OCI-LY1 (cell line): Measurements from ENCODE around the gene SSBP2.

ENCODE experiments used
- H2AFZ ChIP-seq: fragments of 200-600 bp; sonication (generic), shearing (Covaris generic); 2 replicates; pipeline ENCODE4 v1.6.0; 2014; ENCODE audit warnings: antibody characterized with exemption, mild to moderate bottlenecking, low read length
- H3F3A ChIP-seq: fragments of 200-600 bp; sonication (generic), shearing (Covaris generic); 2 replicates; pipeline ENCODE4 v1.6.0; 2014; ENCODE audit warnings: mild to moderate bottlenecking, antibody characterized with exemption, low read length, moderate library complexity; ENCODE audit not compliant: insufficient read depth
- H3K27ac ChIP-seq: fragments of 200-600 bp; sonication (generic); 2 replicates; pipeline ENCODE4 v1.5.1; 2014; ENCODE audit warnings: low read length, mixed run types, mild to moderate bottlenecking, low read depth; ENCODE audit not compliant: poor library complexity, severe bottlenecking
- H3K27me3 ChIP-seq: fragments of 200-600 bp; sonication (generic); 2 replicates; pipeline ENCODE4 v1.6.0; 2014; ENCODE audit warnings: antibody characterized with exemption, mild to moderate bottlenecking, low read length, moderate library complexity; ENCODE audit not compliant: insufficient read depth
- H3K36me3 ChIP-seq: fragments of 200-600 bp; sonication (generic); 2 replicates; pipeline ENCODE4 v1.6.1; 2014; ENCODE audit warnings: mild to moderate bottlenecking, antibody characterized with exemption, low read length, moderate library complexity, mixed read lengths; ENCODE audit not compliant: insufficient read depth
- H3K4me1 ChIP-seq: fragments of 200-600 bp; sonication (generic); 2 replicates; pipeline ENCODE4 v1.5.1; 2014; ENCODE audit warnings: mild to moderate bottlenecking, low read length, moderate library complexity; ENCODE audit not compliant: insufficient read depth, severe bottlenecking
- H3K4me2 ChIP-seq: fragments of 200-600 bp; sonication (generic), shearing (Covaris generic); 2 replicates; pipeline ENCODE4 v1.6.1; 2014; ENCODE audit warnings: low read length
- H3K4me3 ChIP-seq: fragments of 200-600 bp; sonication (generic); 2 replicates; pipeline ENCODE4 v1.5.1; 2014; ENCODE audit warnings: low read length, low read depth, mild to moderate bottlenecking, mixed read lengths; ENCODE audit not compliant: poor library complexity, severe bottlenecking
- H3K79me2 ChIP-seq: fragments of 200-600 bp; shearing (Covaris generic); 2 replicates; pipeline ENCODE4 v1.6.1; 2016; ENCODE audit warnings: mixed run types, low read length, mixed read lengths; ENCODE audit not compliant: insufficient read depth
- H3K9ac ChIP-seq: fragments of 200-600 bp; sonication (generic), shearing (Covaris generic); 2 replicates; pipeline ENCODE4 v1.6.1; 2014; ENCODE audit warnings: mild to moderate bottlenecking, low read length, mixed read lengths
- H3K9me2 ChIP-seq: fragments of 200-600 bp; sonication (generic), shearing (Covaris generic); 2 replicates; pipeline ENCODE4 v1.6.1; 2014; ENCODE audit warnings: low read depth, mild to moderate bottlenecking, low read length, mixed read lengths
- H3K9me3 ChIP-seq: fragments of 200-600 bp; shearing (Covaris generic); 2 replicates; pipeline ENCODE4 v1.6.1; 2014; ENCODE audit warnings: low read length, mixed read lengths
- H4K20me1 ChIP-seq: fragments of 200-600 bp; sonication (generic), shearing (Covaris generic); 2 replicates; pipeline ENCODE4 v1.6.0; 2016; ENCODE audit warnings: mild to moderate bottlenecking, low read length; ENCODE audit not compliant: insufficient read depth
- CTCF ChIP-seq: fragments of 200-600 bp; sonication (generic), shearing (Covaris generic); IDR thresholded peaks from 2 replicates; pipeline ENCODE4 v1.5.1; 2017; ENCODE audit warnings: mild to moderate bottlenecking, antibody characterized with exemption, low read length, moderate library complexity, mixed read lengths
- EZH2 ChIP-seq: fragments of 200-600 bp; sonication (generic), shearing (Covaris generic); IDR thresholded peaks from 2 replicates; pipeline ENCODE4 v1.8.0; 2017; ENCODE audit warnings: borderline replicate concordance, mixed run types, mild to moderate bottlenecking, antibody characterized with exemption, low read length, moderate library complexity, mixed read lengths

SSBP2 gene

GRCh38 chr5:81756016-81756415 lies 5.1 kb upstream of the SSBP2 start:
- H3K27ac ChIP-seq, result no peak overlapping the region

GRCh38 chr5:81755320-81755719 lies 4.4 kb upstream of the SSBP2 start:
- Histone ChIP-seq H3K9me2 (no peaks in the 10 kb centered on the region), H3K79me2 (no peaks in the 10 kb centered on the region), H3K9ac (no peak overlapping the region), H3K4me1 (peaks cover 14% of the 10 kb centered on the region), H3K4me3 (no peak overlapping the region), H2AFZ (no peak overlapping the region), H3F3A (no peaks in the 10 kb centered on the region), H4K20me1 (no peaks in the 10 kb centered on the region), H3K4me2 (no peak overlapping the region), H3K36me3 (no peaks in the 10 kb centered on the region), H3K27me3 (no peaks in the 10 kb centered on the region), H3K9me3 (no peaks in the 10 kb centered on the region), H3K27ac (no peak overlapping the region)
- TF ChIP-seq CTCF (no peak), EZH2 (no peak)

More at GRCh38 chr5:81756016-81756415, 5.1 kb upstream of the SSBP2 start:
- Histone ChIP-seq H3K27me3 (no peaks in the 10 kb centered on the region), H3K4me1 (peaks cover 14% of the 10 kb centered on the region), H3K4me2 (no peak overlapping the region), H3K9ac (no peak overlapping the region), H3K36me3 (no peaks in the 10 kb centered on the region), H3K9me3 (no peaks in the 10 kb centered on the region), H3F3A (no peaks in the 10 kb centered on the region), H2AFZ (no peak overlapping the region), H4K20me1 (no peaks in the 10 kb centered on the region), H3K9me2 (no peaks in the 10 kb centered on the region), H3K79me2 (no peaks in the 10 kb centered on the region), H3K4me3 (no peak overlapping the region)
- TF ChIP-seq CTCF (no peak), EZH2 (no peak)

- Histone ChIP-seq H4K20me1 (no peaks in the 10 kb centered on the region), H2AFZ (no peak overlapping the region), H3K4me3 (no peak overlapping the region), H3K9me2 (no peaks in the 10 kb centered on the region), H3K79me2 (no peaks in the 10 kb centered on the region), H3F3A (no peaks in the 10 kb centered on the region), H3K9ac (no peak overlapping the region), H3K9me3 (no peaks in the 10 kb centered on the region), H3K36me3 (no peaks in the 10 kb centered on the region), H3K4me1 (peaks cover 10% of the 10 kb centered on the region), H3K27me3 (no peaks in the 10 kb centered on the region), H3K27ac (no peak overlapping the region), H3K4me2 (no peak overlapping the region)
- TF ChIP-seq CTCF, result no peak
- no peak for TF ChIP-seq EZH2
These were observed 3.7 kb upstream of the SSBP2 start for GRCh38 chr5:81754621-81755020.
